ENCODE measurements around the gene ANXA6. TPM values are rescaled to one million over a fixed set of nuclear protein-coding genes. Genes with fewer than 3 reads are reported as not detected.
A peak's percentile ranks its signal among the peaks of the same experiment; 100 is the strongest.

ANXA6 gene
- total and polyA plus RNA-seq, 2 of the 4 experiments (the other 2 are of a cell fraction): 355 to 610 TPM

DNA sequence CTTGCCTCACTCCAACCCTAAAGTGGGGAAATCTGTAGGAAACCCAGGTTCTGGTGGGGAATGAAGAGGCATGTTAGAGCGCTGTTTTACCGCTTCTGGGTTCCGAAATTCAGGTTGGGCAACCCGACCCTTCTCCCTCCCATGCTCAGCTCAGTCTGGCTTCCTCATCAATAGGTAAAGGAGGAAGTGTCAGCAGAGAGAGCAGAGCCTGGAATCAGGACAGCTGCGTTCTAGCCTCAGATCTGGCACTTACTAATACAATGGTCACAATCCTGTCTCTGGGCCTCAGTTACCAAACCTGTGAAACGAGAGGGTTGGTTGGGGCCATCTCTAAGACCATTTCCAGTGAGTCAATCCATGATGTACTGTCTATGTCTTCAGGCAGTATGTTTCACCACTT, 60.5 kb downstream of the ANXA6 start:
- CTCF ChIA-PET: no interaction called here

More for the DNA sequence above, 60.5 kb downstream of the ANXA6 start:
- no peak overlapping the region for H4K91ac ChIP-seq (ENCODE audit: insufficient read depth, low read depth, low read length)
- H3K14ac ChIP-seq (replicated peaks; ENCODE audit: low read depth, low read length): no peak overlapping the region
- H3K27me3 ChIP-seq (ENCODE audit: control insufficient read depth, insufficient read depth, low read length): no peaks in the 10 kb centered on the region
- H3K23ac ChIP-seq (ENCODE audit: low read depth, low read length): no peak overlapping the region
- no peak overlapping the region for H3K4ac ChIP-seq (ENCODE audit: low read depth, low read length)
- H3K4me2 ChIP-seq (ENCODE audit: low read depth, low read length): no peak overlapping the region
- H2AK5ac ChIP-seq (ENCODE audit: low read depth, low read length): no peak overlapping the region
- 83% methylated on average over 1 of the region's 6 CpGs; no CpG with 5 or more reads in 1 of the 2 experiments for WGBS, 2 experiments (ENCODE audit: extremely low coverage in 2 of 2, insufficient read length in 1 of 2)
- H3K9me3 ChIP-seq (ENCODE audit: control insufficient read depth, insufficient read depth, low read length): no peaks in the 10 kb centered on the region
- H4K20me1 ChIP-seq (ENCODE audit: insufficient read depth, low read length): peaks cover 3% of the 10 kb centered on the region; the same call in 1 of the 2 replicates
- H2BK20ac ChIP-seq (ENCODE audit: low read depth, low read length): no peak overlapping the region
- ATAC-seq (ENCODE audit: low read depth) (no peak), DNase-seq (no peak)
- peak overlapping the region; percentile 13 for H2AFZ ChIP-seq (replicated peaks; ENCODE audit: low read length, poor library complexity)
- in situ Hi-C loops (cut with MboI; ENCODE audit: low sequenced_read_pairs): no loop called here
- no peak overlapping the region for H3K9ac ChIP-seq (ENCODE audit: low read depth, low read length)
- H2BK120ac ChIP-seq (ENCODE audit: low read depth, low read length): no peak overlapping the region
- no peak overlapping the region for H3K4me3 ChIP-seq (ENCODE audit: insufficient read depth, low read depth, low read length)
- H3K56ac ChIP-seq (ENCODE audit: extremely low read depth, insufficient read depth, low read length): no peak overlapping the region
- no peak overlapping the region for H4K8ac ChIP-seq (ENCODE audit: low read depth in 2 of 2, low read length in 2 of 2)
- no peak overlapping the region for H2BK5ac ChIP-seq (ENCODE audit: low read depth, low read length, poor library complexity, severe bottlenecking)
- H4K5ac ChIP-seq (ENCODE audit: low read depth, low read length): no peak overlapping the region
- POLR2A ChIA-PET (ENCODE audit: unreplicated experiment): no interaction called here
- H2BK15ac ChIP-seq (ENCODE audit: low read depth, low read length): no peak overlapping the region
- intact Hi-C loops (cut with micrococcal nuclease): no loop called here
- H3K9me1 ChIP-seq (ENCODE audit: insufficient read depth, low read length): peaks cover 30% of the 10 kb centered on the region
- no TSS peak for BruUV-seq (replicated peaks)
- dilution Hi-C loops (cut with HindIII; ENCODE audit: low sequenced_read_pairs, unreplicated experiment): no loop called here
- H3K18ac ChIP-seq (ENCODE audit: low read depth, low read length): no peak overlapping the region
- H3K36me3 ChIP-seq (ENCODE audit: control insufficient read depth, insufficient read depth, low read length): peaks cover 23% of the 10 kb centered on the region
- H3K79me1 ChIP-seq (ENCODE audit: low read depth in 1 of 2, low read length in 2 of 2): peaks cover 3 to 13% of the 10 kb centered on the region in 2 experiments; a peak in 1 of 4 replicates
- H3K27ac ChIP-seq (ENCODE audit: insufficient read depth, low read length): no peak overlapping the region
- TF ChIP-seq ELK1 (IDR thresholded peaks at IDR 0.05; ENCODE audit: borderline replicate concordance, low read depth, low read length): no peak
- TF ChIP-seq, protein P1, sequence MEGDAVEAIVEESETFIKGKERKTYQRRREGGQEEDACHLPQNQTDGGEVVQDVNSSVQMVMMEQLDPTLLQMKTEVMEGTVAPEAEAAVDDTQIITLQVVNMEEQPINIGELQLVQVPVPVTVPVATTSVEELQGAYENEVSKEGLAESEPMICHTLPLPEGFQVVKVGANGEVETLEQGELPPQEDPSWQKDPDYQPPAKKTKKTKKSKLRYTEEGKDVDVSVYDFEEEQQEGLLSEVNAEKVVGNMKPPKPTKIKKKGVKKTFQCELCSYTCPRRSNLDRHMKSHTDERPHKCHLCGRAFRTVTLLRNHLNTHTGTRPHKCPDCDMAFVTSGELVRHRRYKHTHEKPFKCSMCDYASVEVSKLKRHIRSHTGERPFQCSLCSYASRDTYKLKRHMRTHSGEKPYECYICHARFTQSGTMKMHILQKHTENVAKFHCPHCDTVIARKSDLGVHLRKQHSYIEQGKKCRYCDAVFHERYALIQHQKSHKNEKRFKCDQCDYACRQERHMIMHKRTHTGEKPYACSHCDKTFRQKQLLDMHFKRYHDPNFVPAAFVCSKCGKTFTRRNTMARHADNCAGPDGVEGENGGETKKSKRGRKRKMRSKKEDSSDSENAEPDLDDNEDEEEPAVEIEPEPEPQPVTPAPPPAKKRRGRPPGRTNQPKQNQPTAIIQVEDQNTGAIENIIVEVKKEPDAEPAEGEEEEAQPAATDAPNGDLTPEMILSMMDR (conservative IDR thresholded peaks at IDR 0.05; ENCODE audit: low read depth, low read length): no peak
- no peak for TF ChIP-seq MXI1 (IDR thresholded peaks at IDR 0.05; ENCODE audit: borderline replicate concordance, low read depth, low read length)
- no peak for TF ChIP-seq BHLHE40 (IDR thresholded peaks at IDR 0.05; ENCODE audit: low read depth, low read length)
- TF ChIP-seq RAD21 (IDR thresholded peaks at IDR 0.05; ENCODE audit: low read length): no peak
- no peak for TF ChIP-seq FOS (IDR thresholded peaks at IDR 0.05; ENCODE audit: low read depth, low read length)
- TF ChIP-seq MAFK (IDR thresholded peaks at IDR 0.05; ENCODE audit: low read depth, low read length): no peak
- no peak for TF ChIP-seq CHD1 (IDR thresholded peaks at IDR 0.05; ENCODE audit: low read depth, low read length)
- no peak for TF ChIP-seq RCOR1 (IDR thresholded peaks at IDR 0.05; ENCODE audit: insufficient replicate concordance, low read length)
- TF ChIP-seq CEBPB (IDR thresholded peaks at IDR 0.05; ENCODE audit: low read depth, low read length): no peak
- TF ChIP-seq SMC3 (IDR thresholded peaks at IDR 0.05; ENCODE audit: low read depth, low read length): no peak
- no peak for TF ChIP-seq MAZ (IDR thresholded peaks at IDR 0.05; ENCODE audit: borderline replicate concordance, low read depth, low read length)
- TF ChIP-seq RFX5 (IDR thresholded peaks at IDR 0.05; ENCODE audit: low read depth, low read length): no peak
- no peak for TF ChIP-seq POLR2A (IDR thresholded peaks at IDR 0.05; ENCODE audit: low read depth, low read length)
- TF ChIP-seq, protein P2, sequence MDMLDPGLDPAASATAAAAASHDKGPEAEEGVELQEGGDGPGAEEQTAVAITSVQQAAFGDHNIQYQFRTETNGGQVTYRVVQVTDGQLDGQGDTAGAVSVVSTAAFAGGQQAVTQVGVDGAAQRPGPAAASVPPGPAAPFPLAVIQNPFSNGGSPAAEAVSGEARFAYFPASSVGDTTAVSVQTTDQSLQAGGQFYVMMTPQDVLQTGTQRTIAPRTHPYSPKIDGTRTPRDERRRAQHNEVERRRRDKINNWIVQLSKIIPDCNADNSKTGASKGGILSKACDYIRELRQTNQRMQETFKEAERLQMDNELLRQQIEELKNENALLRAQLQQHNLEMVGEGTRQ (IDR thresholded peaks at IDR 0.05; ENCODE audit: low read depth, low read length): no peak
- no peak for TF ChIP-seq NFE2L2 (IDR thresholded peaks at IDR 0.05; ENCODE audit: low read depth, low read length)
- no peak overlapping the region for H2AK9ac ChIP-seq (replicated peaks; ENCODE audit: low read depth, low read length, poor library complexity)
- peaks cover 22% of the 10 kb centered on the region for H3K4me1 ChIP-seq (ENCODE audit: control insufficient read depth, insufficient read depth, low read length)

All from IMR-90 (cell line).